Esophagus muscularis mucosa (tissue), 4 donors: Measurements from ENCODE around the gene NPTN. TPM values are rescaled to one million over a fixed set of nuclear protein-coding genes. Genes with fewer than 3 reads are reported as not detected.

Experiments used
- DNase-seq: peaks from one replicate; pipeline ENCODE4 v3.0.0-alpha.2; 2017; ENCODE audit errors: extremely low spot score
- H3K27ac ChIP-seq, 4 donors: fragments of 200-600 bp; sonication (generic); replicated peaks in 1 of 4; 1 replicate in 3 of 4; 2 replicates in 1 of 4; pipeline ENCODE4 v1.5.1; 2016 to 2019; ENCODE audit warnings: mild to moderate bottlenecking in 1 of 4
- H3K27me3 ChIP-seq, 4 donors: fragments of 200-600 bp; sonication (generic); one replicate each; pipeline versions ENCODE4 v1.5.1 to v1.6.0; 2016 to 2019
- H3K36me3 ChIP-seq, 4 donors: fragments of 200-600 bp; sonication (generic); one replicate each; pipeline ENCODE4 v1.5.1; 2016 to 2019
- H3K4me1 ChIP-seq, 4 donors: fragments of 200-600 bp; sonication (generic); one replicate each; pipeline ENCODE4 v1.5.1; 2016 to 2019
- H3K4me3 ChIP-seq, 4 donors: fragments of 200-600 bp; sonication (generic); 1 replicate in 2 of 4; 2 replicates in 2 of 4; pipeline ENCODE4 v1.5.1; 2016 to 2019; ENCODE audit warnings: mild to moderate bottlenecking in 4 of 4, moderate library complexity in 1 of 4
- H3K9me3 ChIP-seq, 4 donors: fragments of 200-600 bp; sonication (generic); 1 replicate in 3 of 4; 2 replicates in 1 of 4; pipeline ENCODE4 v1.5.1; 2016 to 2019
- EP300 ChIP-seq: sonication (generic); formaldehyde crosslinking; IDR thresholded peaks from one replicate; pipeline ENCODE4 v1.6.1; 2017; ENCODE audit warnings: antibody characterized with exemption
- POLR2A ChIP-seq: fragments of 450-650 bp; IDR thresholded peaks from one replicate; pipeline ENCODE4 v1.6.1; 2017; ENCODE audit warnings: antibody characterized with exemption, moderate library complexity, mild to moderate bottlenecking, low read depth
- POLR2AphosphoS5 ChIP-seq, 2 donors: sonication (generic); formaldehyde crosslinking; IDR thresholded peaks; one replicate each; pipeline ENCODE4 v1.6.1; 2017; ENCODE audit warnings: antibody characterized with exemption in 2 of 2
- WGBS: methylation state at CpG from one replicate; pipeline ENCODE4 v1.1.5; 2018; 5-methylcytosine and 5-hydroxymethylcytosine counted together
- intact Hi-C: fragments of 100-400 bp; cut with DNase I; formaldehyde crosslinking; loops from one replicate; pipeline ENCODE4 v1.15.1; 2023
- total RNA-seq, 4 donors: library from RNA; depleted of rRNA; stranded (reverse); fragments of >200 nt; gene quantifications; one replicate each; pipeline versions ENCODE4 v1.1.0 to v1.2.1, GENCODE V29; 2016
- TF ChIP-seq, protein P1 (sequence below), 3 experiments: fragments of 200-600 bp in 2 of 3; fragments of 450-650 bp in 1 of 3; sonication (generic) in 2 of 3; IDR thresholded peaks; one replicate each; pipeline ENCODE4 v1.5.1; 2017 to 2019; ENCODE audit warnings: antibody characterized with exemption in 3 of 3, mild to moderate bottlenecking in 2 of 3, moderate library complexity in 1 of 3

Gene NPTN
- total RNA-seq, 4 donors from 2014 or later = 218 to 281 (median 246) TPM

DNA sequence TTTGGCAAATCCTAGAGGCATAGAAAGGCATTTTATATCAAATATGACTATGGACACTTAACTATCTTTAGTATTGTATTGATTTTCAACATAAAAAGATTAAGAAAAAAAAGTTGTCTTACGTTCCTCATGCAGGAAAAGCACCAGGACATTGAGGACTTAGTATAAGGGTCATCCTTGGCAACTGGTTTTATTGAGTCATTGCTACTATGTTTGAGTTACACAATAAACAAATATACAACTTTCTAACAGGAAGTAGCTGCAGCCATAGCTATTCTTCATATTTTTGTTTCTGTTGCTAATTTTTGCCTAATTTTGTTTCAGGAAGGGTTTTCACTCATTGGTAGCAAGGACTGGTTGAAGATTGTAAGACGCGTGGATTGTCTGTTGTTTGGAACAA is 93.0 kb downstream of the NPTN start:
- Histone ChIP-seq H3K27me3 (no peaks in the 10 kb centered on the region), H3K4me3 (no peak overlapping the region), H3K27ac (no peak overlapping the region), H3K9me3 (no peaks in the 10 kb centered on the region), H3K36me3 (no peaks in the 10 kb centered on the region), H3K4me1 (no peaks in the 10 kb centered on the region)
- DNase-seq = no peak
- WGBS = 91% methylated on average over 3 of the region's 3 CpGs
- intact Hi-C loops = no loop called here
- TF ChIP-seq, protein P1, sequence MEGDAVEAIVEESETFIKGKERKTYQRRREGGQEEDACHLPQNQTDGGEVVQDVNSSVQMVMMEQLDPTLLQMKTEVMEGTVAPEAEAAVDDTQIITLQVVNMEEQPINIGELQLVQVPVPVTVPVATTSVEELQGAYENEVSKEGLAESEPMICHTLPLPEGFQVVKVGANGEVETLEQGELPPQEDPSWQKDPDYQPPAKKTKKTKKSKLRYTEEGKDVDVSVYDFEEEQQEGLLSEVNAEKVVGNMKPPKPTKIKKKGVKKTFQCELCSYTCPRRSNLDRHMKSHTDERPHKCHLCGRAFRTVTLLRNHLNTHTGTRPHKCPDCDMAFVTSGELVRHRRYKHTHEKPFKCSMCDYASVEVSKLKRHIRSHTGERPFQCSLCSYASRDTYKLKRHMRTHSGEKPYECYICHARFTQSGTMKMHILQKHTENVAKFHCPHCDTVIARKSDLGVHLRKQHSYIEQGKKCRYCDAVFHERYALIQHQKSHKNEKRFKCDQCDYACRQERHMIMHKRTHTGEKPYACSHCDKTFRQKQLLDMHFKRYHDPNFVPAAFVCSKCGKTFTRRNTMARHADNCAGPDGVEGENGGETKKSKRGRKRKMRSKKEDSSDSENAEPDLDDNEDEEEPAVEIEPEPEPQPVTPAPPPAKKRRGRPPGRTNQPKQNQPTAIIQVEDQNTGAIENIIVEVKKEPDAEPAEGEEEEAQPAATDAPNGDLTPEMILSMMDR (IDR thresholded peaks at IDR 0.05) = no peak
- no peak for TF ChIP-seq POLR2A
- TF ChIP-seq EP300 = no peak
- TF ChIP-seq POLR2AphosphoS5 (IDR thresholded peaks at IDR 0.05) = no peak

DNA sequence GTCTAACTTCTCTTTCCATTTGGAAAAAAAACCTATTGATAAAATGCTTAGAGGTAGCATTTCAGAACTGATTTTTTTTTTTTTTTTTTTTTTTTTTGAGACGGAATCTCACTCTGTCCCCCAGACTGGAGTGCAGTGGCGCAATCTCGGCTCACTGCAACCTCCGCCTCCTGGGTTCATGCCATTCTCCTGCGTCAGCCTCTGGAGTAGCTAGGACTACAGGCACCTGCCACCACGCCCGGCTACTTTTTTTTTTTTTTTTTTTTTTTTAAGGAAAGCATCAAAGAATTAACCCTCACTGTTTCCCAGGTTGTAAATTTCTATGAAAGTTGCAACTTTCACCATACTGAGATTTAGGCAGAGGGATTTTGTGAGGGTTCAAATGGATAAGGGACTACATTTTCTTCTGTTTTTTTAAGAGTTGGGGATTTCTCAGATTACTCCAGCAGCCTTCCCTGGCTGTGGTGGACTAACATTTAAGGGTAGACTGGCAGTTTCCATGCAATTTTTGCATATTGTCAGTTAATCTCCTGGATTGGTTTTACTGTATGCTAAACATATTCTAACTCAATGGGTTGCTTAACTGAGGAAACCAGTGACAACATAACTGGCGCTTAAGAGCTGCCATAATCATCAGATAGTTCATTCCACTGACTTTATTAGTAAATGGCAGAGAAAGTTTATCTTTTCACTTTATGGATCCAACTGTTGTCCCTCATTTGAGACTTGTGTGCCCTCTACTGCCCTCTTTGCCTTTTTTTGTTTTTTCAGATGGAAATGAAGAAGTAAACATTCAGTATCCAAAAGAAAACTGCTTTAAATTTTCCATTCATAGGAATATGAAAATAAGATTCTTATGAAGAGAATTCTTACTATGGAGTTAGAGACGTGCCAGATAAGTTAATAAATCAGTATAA is 93.7 kb downstream of the NPTN start:
- no peaks in the 10 kb centered on the region for H3K9me3 ChIP-seq
- H3K36me3 ChIP-seq = no peaks in the 10 kb centered on the region
- intact Hi-C loops = no loop called here
- DNase-seq = no peak
- no peak overlapping the region for H3K27ac ChIP-seq
- 90% methylated on average over 9 of the region's 9 CpGs for WGBS
- no peaks in the 10 kb centered on the region for H3K27me3 ChIP-seq
- no peaks in the 10 kb centered on the region for H3K4me1 ChIP-seq
- no peak overlapping the region for H3K4me3 ChIP-seq
- TF ChIP-seq POLR2AphosphoS5 (IDR thresholded peaks at IDR 0.05) (no peak), POLR2A (no peak), EP300 (no peak)
- TF ChIP-seq, protein P1 (IDR thresholded peaks at IDR 0.05) = no peak

DNA sequence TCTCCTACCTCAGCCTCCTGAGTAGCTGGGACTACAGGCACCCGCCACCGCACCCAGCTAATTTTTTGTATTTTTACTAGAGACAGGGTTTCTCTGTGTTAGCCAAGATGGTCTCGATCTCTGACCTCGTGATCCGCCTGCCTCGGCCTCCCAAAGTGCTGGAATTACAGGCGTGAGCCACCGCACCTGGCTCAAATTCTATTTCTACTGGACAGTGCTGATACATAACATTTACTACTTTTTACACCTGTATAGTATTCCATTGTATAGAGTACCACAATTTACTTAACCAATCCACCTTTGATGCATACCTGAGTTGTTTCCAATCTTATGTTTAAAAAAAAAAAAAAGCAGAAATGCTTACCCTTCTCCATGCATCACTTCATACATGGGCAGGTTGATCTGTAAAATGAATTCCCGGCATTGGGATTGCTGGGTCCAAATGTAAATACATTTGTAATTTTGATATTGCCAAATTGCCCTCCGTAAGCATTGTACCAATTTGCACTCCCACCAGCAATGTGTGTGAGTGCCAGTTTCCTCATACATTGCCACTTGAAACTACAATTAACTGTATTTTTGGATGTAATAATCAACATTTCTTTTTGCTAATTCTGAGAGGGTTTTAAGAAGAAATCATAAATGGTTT is 94.5 kb downstream of the NPTN start:
- Histone ChIP-seq H3K36me3 (no peaks in the 10 kb centered on the region), H3K4me3 (no peak overlapping the region), H3K27me3 (no peaks in the 10 kb centered on the region), H3K9me3 (no peaks in the 10 kb centered on the region), H3K27ac (no peak overlapping the region), H3K4me1 (no peaks in the 10 kb centered on the region)
- WGBS = 97% methylated on average over 10 of the region's 10 CpGs
- no peak for TF ChIP-seq POLR2A
- no peak for TF ChIP-seq EP300
- TF ChIP-seq POLR2AphosphoS5 (IDR thresholded peaks at IDR 0.05) = no peak
- TF ChIP-seq, protein P1 (IDR thresholded peaks at IDR 0.05) = no peak
- intact Hi-C loops = no loop called here
- no peak for DNase-seq

DNA sequence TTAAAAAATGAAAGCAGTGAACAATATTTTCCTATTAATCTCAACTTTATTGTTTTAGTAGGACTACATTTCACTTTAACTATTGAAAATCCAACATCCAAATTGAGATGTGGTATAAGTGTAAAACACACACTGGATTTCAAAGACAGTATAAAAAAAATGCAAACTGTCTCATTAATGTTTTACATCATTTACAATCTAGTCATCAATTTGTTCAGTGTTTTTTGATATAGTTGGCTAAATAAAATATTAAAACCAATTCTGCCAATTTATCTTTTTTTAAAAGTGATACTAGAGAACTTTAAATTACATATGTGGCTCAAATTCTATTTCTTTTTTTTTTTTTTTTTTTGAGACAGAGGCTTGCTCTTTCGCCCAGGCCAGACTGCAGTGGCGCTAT is 95.1 kb downstream of the NPTN start:
- 100% methylated on average over 2 of the region's 2 CpGs for WGBS
- DNase-seq = no peak
- no peak for TF ChIP-seq POLR2AphosphoS5 (IDR thresholded peaks at IDR 0.05)
- TF ChIP-seq, protein P1 (IDR thresholded peaks at IDR 0.05) = no peak
- no peak for TF ChIP-seq EP300
- no peak for TF ChIP-seq POLR2A
- Histone ChIP-seq H3K27me3 (no peaks in the 10 kb centered on the region), H3K36me3 (no peaks in the 10 kb centered on the region), H3K4me3 (no peak overlapping the region), H3K9me3 (no peaks in the 10 kb centered on the region), H3K4me1 (no peaks in the 10 kb centered on the region), H3K27ac (no peak overlapping the region)
- intact Hi-C loops = no loop called here
